Ascending aorta (tissue), 2 donors: ENCODE measurements around the gene KCNH3. TPM values are rescaled to one million over a fixed set of nuclear protein-coding genes. Genes with fewer than 3 reads are reported as not detected.
"Not testable (repeated sequence)": the region's sequence is repeated elsewhere in the genome, so short reads cannot be mapped to it uniquely, and the experiment has no call there.

ENCODE experiments used
- DNase-seq, 2 donors: peaks; one replicate each; pipeline ENCODE4 v3.0.0-alpha.2; 2019; ENCODE audit warnings: low spot score in 2 of 2
- H3K27ac ChIP-seq, 2 donors: fragments of 200-600 bp; sonication (generic); one replicate each; pipeline ENCODE4 v1.5.1; 2016 to 2017; ENCODE audit warnings: mild to moderate bottlenecking in 1 of 2
- H3K27me3 ChIP-seq: fragments of 200-600 bp; sonication (generic); one replicate; pipeline ENCODE4 v1.5.1; 2017
- H3K36me3 ChIP-seq, 2 donors: fragments of 200-600 bp; sonication (generic); one replicate each; pipeline ENCODE4 v1.5.1; 2016
- H3K4me1 ChIP-seq, 2 donors: fragments of 200-600 bp; sonication (generic); one replicate each; pipeline ENCODE4 v1.5.1; 2016 to 2017; ENCODE audit warnings: mild to moderate bottlenecking in 1 of 2
- H3K4me3 ChIP-seq, 2 donors: fragments of 200-600 bp; sonication (generic); one replicate each; pipeline ENCODE4 v1.5.1; 2016 to 2017; ENCODE audit warnings: mild to moderate bottlenecking in 1 of 2
- H3K9me3 ChIP-seq, 2 donors: fragments of 200-600 bp; sonication (generic); one replicate each; pipeline ENCODE4 v1.5.1; 2016
- intact Hi-C: fragments of 100-400 bp; cut with DNase I; formaldehyde crosslinking; loops from one replicate; pipeline ENCODE4 v1.15.1; 2023
- total RNA-seq: library from RNA; depleted of rRNA; stranded (reverse); fragments of >200 nt; gene quantifications from one replicate; pipeline ENCODE4 v1.1.0, GENCODE V29; 2016
- TF ChIP-seq, protein P1 (sequence below), 3 experiments: fragments of 200-600 bp in 2 of 3; fragments of 450-650 bp in 1 of 3; sonication (generic) in 2 of 3; IDR thresholded peaks; one replicate each; pipeline ENCODE4 v1.5.1; 2016 to 2019; ENCODE audit warnings: antibody characterized with exemption in 3 of 3, mild to moderate bottlenecking in 1 of 3, moderate library complexity in 1 of 3

The KCNH3 gene
- total RNA-seq, 1 donor from 2014 or later: not detected

DNA sequence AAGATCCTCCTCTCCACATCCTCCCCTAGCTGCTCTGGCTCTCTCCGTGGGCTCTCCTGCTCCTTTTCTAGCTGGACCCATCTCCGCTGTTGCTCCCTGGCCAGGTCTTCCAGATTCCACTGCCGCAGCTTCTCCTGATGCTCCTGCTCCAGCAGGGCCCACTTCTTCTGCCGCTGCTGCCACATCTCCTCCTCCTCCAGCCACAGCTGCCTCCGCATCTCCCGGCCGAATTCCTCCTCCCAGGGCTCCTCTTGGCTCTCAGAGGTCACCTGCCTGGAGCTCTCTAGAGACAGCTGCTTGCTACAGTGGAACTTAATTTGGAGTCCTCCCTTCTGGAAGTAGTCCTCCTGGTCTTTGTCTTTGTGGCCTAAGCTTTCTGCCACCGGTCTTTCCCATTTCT lies 61.1 kb downstream of the KCNH3 start:
- DNase-seq: no peak
- Histone ChIP-seq H3K27me3 (no peaks in the 10 kb centered on the region), H3K4me3 (no peak overlapping the region), H3K4me1 (no peaks in the 10 kb centered on the region), H3K27ac (no peak overlapping the region), H3K9me3 (no peaks in the 10 kb centered on the region), H3K36me3 (no peaks in the 10 kb centered on the region)
- intact Hi-C loops: no loop called here
- TF ChIP-seq, protein P1, sequence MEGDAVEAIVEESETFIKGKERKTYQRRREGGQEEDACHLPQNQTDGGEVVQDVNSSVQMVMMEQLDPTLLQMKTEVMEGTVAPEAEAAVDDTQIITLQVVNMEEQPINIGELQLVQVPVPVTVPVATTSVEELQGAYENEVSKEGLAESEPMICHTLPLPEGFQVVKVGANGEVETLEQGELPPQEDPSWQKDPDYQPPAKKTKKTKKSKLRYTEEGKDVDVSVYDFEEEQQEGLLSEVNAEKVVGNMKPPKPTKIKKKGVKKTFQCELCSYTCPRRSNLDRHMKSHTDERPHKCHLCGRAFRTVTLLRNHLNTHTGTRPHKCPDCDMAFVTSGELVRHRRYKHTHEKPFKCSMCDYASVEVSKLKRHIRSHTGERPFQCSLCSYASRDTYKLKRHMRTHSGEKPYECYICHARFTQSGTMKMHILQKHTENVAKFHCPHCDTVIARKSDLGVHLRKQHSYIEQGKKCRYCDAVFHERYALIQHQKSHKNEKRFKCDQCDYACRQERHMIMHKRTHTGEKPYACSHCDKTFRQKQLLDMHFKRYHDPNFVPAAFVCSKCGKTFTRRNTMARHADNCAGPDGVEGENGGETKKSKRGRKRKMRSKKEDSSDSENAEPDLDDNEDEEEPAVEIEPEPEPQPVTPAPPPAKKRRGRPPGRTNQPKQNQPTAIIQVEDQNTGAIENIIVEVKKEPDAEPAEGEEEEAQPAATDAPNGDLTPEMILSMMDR (IDR thresholded peaks at IDR 0.05): no peak

DNA sequence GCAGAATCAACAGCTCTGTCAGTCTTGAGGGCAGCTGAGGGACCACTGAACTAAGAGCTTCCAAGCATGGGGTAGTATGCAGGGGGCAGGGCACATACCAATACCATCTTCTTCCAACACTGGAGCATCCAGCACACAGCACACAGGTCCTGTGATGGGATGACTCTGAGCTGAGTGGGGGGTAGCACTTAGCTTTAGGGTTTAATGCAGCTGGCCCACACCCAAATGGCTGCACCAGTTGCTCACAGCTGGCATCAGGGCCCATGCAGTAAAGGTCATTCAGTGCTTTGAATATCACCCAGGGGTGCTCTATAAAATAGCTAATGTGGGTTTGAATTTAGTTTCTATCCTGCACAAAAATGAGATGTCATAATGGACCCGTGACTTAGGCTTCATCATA lies 64.9 kb downstream of the KCNH3 start:
- H3K36me3 ChIP-seq: no peaks in the 10 kb centered on the region

DNA sequence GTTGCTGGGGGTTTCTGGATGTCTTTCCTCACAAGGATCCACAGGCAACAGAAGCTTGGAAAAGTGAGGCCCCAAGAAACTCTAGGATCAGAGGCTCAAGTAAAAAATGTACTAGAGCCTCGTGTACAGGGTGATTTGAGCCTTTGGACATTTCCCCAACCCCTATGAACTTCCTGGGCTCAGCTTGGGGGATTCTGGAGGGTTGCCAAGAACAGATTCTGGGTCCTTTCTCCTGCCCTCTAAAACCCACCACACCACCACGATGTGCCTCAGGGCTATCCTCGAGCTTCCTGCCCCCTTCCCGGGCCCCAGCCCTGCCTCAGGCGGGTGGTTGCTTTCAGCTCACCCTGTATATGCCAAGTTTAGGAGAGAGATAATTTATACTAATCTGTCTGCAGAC lies 66.0 kb downstream of the KCNH3 start:
- no peaks in the 10 kb centered on the region for H3K9me3 ChIP-seq
- H3K27ac ChIP-seq: no peak overlapping the region
- TF ChIP-seq, protein P1 (IDR thresholded peaks at IDR 0.05): no peak

More for the DNA sequence above, 64.9 kb downstream of the KCNH3 start:
- Histone ChIP-seq H3K4me3 (no peak overlapping the region), H3K4me1 (no peaks in the 10 kb centered on the region), H3K27me3 (no peaks in the 10 kb centered on the region), H3K9me3 (no peaks in the 10 kb centered on the region), H3K27ac (no peak overlapping the region)
- DNase-seq: no peak
- TF ChIP-seq, protein P1 (IDR thresholded peaks at IDR 0.05): no peak
- intact Hi-C loops: no loop called here

DNA sequence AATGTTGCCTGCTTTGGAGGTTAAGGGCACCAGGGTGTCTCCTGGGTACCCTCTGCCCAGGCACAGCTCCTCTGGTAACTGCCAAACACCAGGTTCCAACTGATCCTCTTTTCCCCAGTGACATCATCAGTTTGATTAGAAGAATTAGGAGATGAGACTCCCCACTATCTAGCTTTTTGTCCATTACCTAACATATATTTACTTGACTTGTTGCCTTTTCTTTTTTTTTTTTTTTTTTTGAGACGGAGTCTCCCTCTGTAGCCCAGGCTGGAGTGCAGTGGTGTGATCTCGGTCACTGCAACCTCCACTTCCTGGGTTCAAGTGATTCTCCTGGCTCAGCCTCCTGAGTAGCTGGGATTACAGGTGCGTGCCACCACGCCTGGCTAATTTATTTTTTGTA lies 66.7 kb downstream of the KCNH3 start, which contains the start of gene FAM186B:
Gene FAM186B, minus strand, starts transcription at position 101 of the 400 bp plus-strand sequence. CDS start 162 bp downstream, outside the sequence.
- H3K4me3 ChIP-seq, intact Hi-C loops, H3K4me1 ChIP-seq, H3K9me3 ChIP-seq, DNase-seq, H3K36me3 ChIP-seq, H3K27me3 ChIP-seq, H3K27ac ChIP-seq: not testable (repeated sequence)

More for the DNA sequence above, 66.0 kb downstream of the KCNH3 start:
- H3K4me3 ChIP-seq: no peak overlapping the region
- H3K4me1 ChIP-seq: no peaks in the 10 kb centered on the region
- H3K36me3 ChIP-seq: no peaks in the 10 kb centered on the region
- intact Hi-C loops: no loop called here
- DNase-seq: no peak
- H3K27me3 ChIP-seq: no peaks in the 10 kb centered on the region

Other genes starting within 250 kb of the KCNH3 start
- not detected for gene PRPH, start 243.9 kb upstream of the KCNH3 start, total RNA-seq
- gene TROAP, start 215.8 kb upstream of the KCNH3 start, total RNA-seq: not detected
- not detected for gene C1QL4, start 201.8 kb upstream of the KCNH3 start, total RNA-seq
- not detected for gene DNAJC22, start 192.1 kb upstream of the KCNH3 start, total RNA-seq
- gene SPATS2, start 171.6 kb upstream of the KCNH3 start, total RNA-seq: 13.8 TPM
- gene MCRS1, start 29.1 kb downstream of the KCNH3 start, total RNA-seq: 66.8 TPM
- gene FAM186B, start 66.6 kb downstream of the KCNH3 start, total RNA-seq: not detected
- 9.5 TPM for gene PRPF40B, start 84.5 kb downstream of the KCNH3 start, total RNA-seq
- 30.4 TPM for gene FMNL3, start 168.4 kb downstream of the KCNH3 start, total RNA-seq
- gene TMBIM6, start 202.5 kb downstream of the KCNH3 start, total RNA-seq: 188 TPM